Heart left ventricle (tissue), 16 donors: ENCODE measurements around the gene PBX3. TPM values are rescaled to one million over a fixed set of nuclear protein-coding genes. Genes with fewer than 3 reads are reported as not detected.

Source experiments
- ATAC-seq, 4 donors: fragments of 200-7000 bp; cut with Tn5 transposase; one replicate each; pipeline ENCODE4 v1.9.1; 2020 to 2022; ENCODE audit warnings: moderate library complexity in 4 of 4, mild to moderate bottlenecking in 3 of 4, moderate number of reproducible peaks in 1 of 4
- DNase-seq, 5 donors: peaks; one replicate each; pipeline ENCODE4 v3.0.0-alpha.2; 2020
- H3K27ac ChIP-seq, 12 donors: fragments of 200-600 bp; sonication (generic) in 4 of 12; one replicate each; pipeline versions ENCODE4 v1.5.0 to v1.8.0; 2016 to 2022; ENCODE audit warnings: mild to moderate bottlenecking in 2 of 12
- H3K27me3 ChIP-seq, 9 donors: fragments of 200-600 bp; sonication (generic) in 2 of 9; one replicate each; pipeline versions ENCODE4 v1.5.1 to v1.8.0; 2016 to 2022; ENCODE audit warnings: mild to moderate bottlenecking in 3 of 9
- H3K36me3 ChIP-seq, 9 donors: fragments of 200-600 bp; sonication (generic) in 2 of 9; one replicate each; pipeline versions ENCODE4 v1.5.0 to v1.8.0; 2018 to 2022; ENCODE audit warnings: mild to moderate bottlenecking in 2 of 9
- H3K4me1 ChIP-seq, 12 donors: fragments of 200-600 bp; sonication (generic) in 4 of 12; one replicate each; pipeline versions ENCODE4 v1.5.0 to v1.8.0; 2016 to 2022; ENCODE audit warnings: mild to moderate bottlenecking in 3 of 12
- H3K4me3 ChIP-seq, 12 donors: fragments of 200-600 bp; sonication (generic) in 4 of 12; one replicate each; pipeline versions ENCODE4 v1.5.0 to v1.8.0; 2017 to 2022; ENCODE audit warnings: mild to moderate bottlenecking in 9 of 12, moderate library complexity in 4 of 12
- H3K9me3 ChIP-seq, 12 donors: fragments of 200-600 bp; sonication (generic) in 4 of 12; one replicate each; pipeline versions ENCODE4 v1.5.0 to v1.8.0; 2016 to 2022; ENCODE audit warnings: mild to moderate bottlenecking in 1 of 12
- POLR2A ChIP-seq, 2 donors: fragments of 450-650 bp; IDR thresholded peaks; one replicate each; pipeline ENCODE4 v1.6.1; 2017; ENCODE audit warnings: antibody characterized with exemption in 2 of 2, mild to moderate bottlenecking in 2 of 2, moderate library complexity in 2 of 2
- WGBS, 4 donors: extraction: QIAGEN DNeasy Blood & Tissue Kit in 2 of 4; methylation state at CpG; one replicate each; pipeline versions ENCODE4 v1.1.5 to v1.1.7; 2013 to 2018; 5-methylcytosine and 5-hydroxymethylcytosine counted together
- intact Hi-C, 10 donors: fragments of 100-400 bp; cut with DNase I; formaldehyde crosslinking; loops; one replicate each; pipeline versions ENCODE4 v1.11.1 to v1.14.2; 2022
- long read RNA-seq, 3 donors: library from polyadenylated mRNA; unstranded; transcript quantifications; one replicate each; pipeline ENCODE4 v2.0.0, GENCODE V29; 2020 to 2021
- polyA plus RNA-seq, 2 donors: library from polyadenylated mRNA; stranded (reverse); fragments of 200-250 nt; gene quantifications; one replicate each; pipeline ENCODE4 v1.2.3, GENCODE V29; 2013
- total RNA-seq, 9 donors: library from RNA; depleted of rRNA in 2 of 9; stranded (reverse); fragments of >200 nt in 2 of 9; fragmentation: NEBNext Ultra II Directional in 3 of 9; extraction: Animal tissue kit (Norgen Biotek cat#: 25700) in 3 of 9; gene quantifications; one replicate each; pipeline versions ENCODE4 v1.1.0 to v1.2.4, GENCODE V29; 2016 to 2023
- TF ChIP-seq, protein P1 (sequence below), 12 donors: fragments of 200-600 bp; sonication (generic) in 4 of 12; IDR thresholded peaks; one replicate each; pipeline versions ENCODE4 v1.5.0 to v1.8.0; 2018 to 2022; ENCODE audit warnings: antibody characterized with exemption in 12 of 12, mild to moderate bottlenecking in 5 of 12
- donor health status: ischemic (EF 13 %, LVEDD 7.1; RV severe dilation, severe dysfunction).
- donor health status: healthy with polysubstance abuse.
- donor health status: DM: no; HTN: yes; CAD: no.
- donor health status: DM: no; HTN: no; CAD: no.
- donor health status: ischemic (EF 25% LVEDD 6.9; RV normal size, moderate dysfunction).
- donor health status: ischemic (EF 25% LVEDD 5.7; RV mildly dilated, moderate dysfunction).
- donor health status: healthy.
- donor health status: DM: yes; HTN: yes; CAD: no.
- donor health status: ischemic (EF 35%, LVEDD 5.7; RV mildly dilated, moderate dysfunction).
- donor health status: nonischemic (EF 11% LVEDD 7.7; RV severe dilation, severe dysfunction).
- donor health status: DM: yes; HTN: yes; CAD: no.
- donor health status: PGD.
- donor health status: ischemic (EF 29% LVEDD 5.4; RV normal size, mild dysfunction).
- donor health status: nonischemic (EF 23%, LVEDD 6.1; RV moderate dilation, normal function).

PBX3 gene
- total RNA-seq, result 10 to 100 TPM; 46.2 to 76.1 (median 59.5) TPM
- 10 to 100 TPM; 14.8 to 38.8 TPM for polyA plus RNA-seq
- long read RNA-seq, donor 1, transcript PBX3-204 (9 exons, 2,775 nt), result major isoform, 44 of 76 reads
- long read RNA-seq, donor 1, transcript PBX3-201 (8 exons, 2,755 nt), result minor isoform, 7 of 76 reads
- long read RNA-seq, donor 1, partial matches to known transcripts, result 15 of 76 reads
- long read RNA-seq, donor 1, other reads (novel, unspliced or antisense), result 7 of 76 reads
- long read RNA-seq, donor 2, transcript PBX3-204 (9 exons, 2,775 nt), result major isoform, 31 of 57 reads
- long read RNA-seq, donor 2, partial matches to known transcripts, result 13 of 57 reads
- long read RNA-seq, donor 2, other reads (novel, unspliced or antisense), result 7 of 57 reads
- long read RNA-seq, donor 3, transcript PBX3-201 (8 exons, 2,755 nt), result minor isoform, 11 of 124 reads
- long read RNA-seq, donor 3, transcript PBX3-204 (9 exons, 2,775 nt), result major isoform, 88 of 124 reads
- long read RNA-seq, donor 3, partial matches to known transcripts, result 15 of 124 reads
- long read RNA-seq, donor 3, other reads (novel, unspliced or antisense), result 7 of 124 reads

DNA sequence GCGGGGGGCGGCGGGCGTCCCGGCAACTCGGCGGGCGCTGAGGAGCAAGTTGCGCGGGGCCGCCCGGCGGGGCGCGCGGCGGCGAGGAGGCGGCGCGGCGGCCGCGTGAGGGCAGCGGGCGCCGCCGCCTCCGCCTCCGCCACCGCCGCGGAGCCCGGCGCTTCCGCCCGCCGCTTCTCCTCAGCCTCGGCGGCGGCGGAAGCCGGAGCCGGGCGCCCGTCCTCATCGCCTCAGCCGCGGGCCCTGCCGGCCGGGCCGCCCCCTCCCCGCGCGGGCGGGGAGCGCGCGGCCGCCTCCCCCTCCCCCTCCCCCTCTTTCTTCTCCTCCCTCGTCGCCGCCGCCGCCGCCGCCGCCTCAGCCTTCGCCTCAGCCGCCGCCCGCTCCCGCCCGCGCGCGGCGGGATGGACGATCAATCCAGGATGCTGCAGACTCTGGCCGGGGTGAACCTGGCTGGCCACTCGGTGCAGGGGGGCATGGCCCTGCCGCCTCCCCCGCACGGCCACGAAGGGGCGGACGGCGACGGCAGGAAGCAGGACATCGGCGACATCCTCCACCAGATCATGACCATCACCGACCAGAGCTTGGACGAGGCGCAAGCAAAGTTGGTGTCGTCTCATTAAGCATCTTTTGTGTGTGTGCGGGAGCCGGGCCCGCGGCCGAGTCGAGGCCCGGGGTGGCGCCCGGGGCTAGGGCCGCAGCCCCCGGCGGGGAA, at the start of gene PBX3:
Gene PBX3, plus strand, starts transcription at position 321 of the 712 bp plus-strand sequence.
- peaks cover 0 to 48% (median 22%) of the 10 kb centered on the region in 12 donors for H3K4me1 ChIP-seq
- WGBS, 4 donors, result 0 to 1% (median 0%) methylated on average over 20 to 106 of the region's 107 CpGs
- DNase-seq (peak; percentile 53 to 80 (median 70)), ATAC-seq (peak in 2 of 4 donors; percentile 1 to 3)
- H3K27ac ChIP-seq, result peak within 1 kb of the TSS; percentile 40 to 94 (median 90)
- H3K27me3 ChIP-seq, result no peaks in the 10 kb centered on the region
- H3K4me3 ChIP-seq, result peak within 1 kb of the TSS; percentile 61 to 96 (median 86)
- no peaks in the 10 kb centered on the region for H3K36me3 ChIP-seq
- TF ChIP-seq, protein P1, sequence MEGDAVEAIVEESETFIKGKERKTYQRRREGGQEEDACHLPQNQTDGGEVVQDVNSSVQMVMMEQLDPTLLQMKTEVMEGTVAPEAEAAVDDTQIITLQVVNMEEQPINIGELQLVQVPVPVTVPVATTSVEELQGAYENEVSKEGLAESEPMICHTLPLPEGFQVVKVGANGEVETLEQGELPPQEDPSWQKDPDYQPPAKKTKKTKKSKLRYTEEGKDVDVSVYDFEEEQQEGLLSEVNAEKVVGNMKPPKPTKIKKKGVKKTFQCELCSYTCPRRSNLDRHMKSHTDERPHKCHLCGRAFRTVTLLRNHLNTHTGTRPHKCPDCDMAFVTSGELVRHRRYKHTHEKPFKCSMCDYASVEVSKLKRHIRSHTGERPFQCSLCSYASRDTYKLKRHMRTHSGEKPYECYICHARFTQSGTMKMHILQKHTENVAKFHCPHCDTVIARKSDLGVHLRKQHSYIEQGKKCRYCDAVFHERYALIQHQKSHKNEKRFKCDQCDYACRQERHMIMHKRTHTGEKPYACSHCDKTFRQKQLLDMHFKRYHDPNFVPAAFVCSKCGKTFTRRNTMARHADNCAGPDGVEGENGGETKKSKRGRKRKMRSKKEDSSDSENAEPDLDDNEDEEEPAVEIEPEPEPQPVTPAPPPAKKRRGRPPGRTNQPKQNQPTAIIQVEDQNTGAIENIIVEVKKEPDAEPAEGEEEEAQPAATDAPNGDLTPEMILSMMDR (IDR thresholded peaks at IDR 0.05), result no peak
- no peak for TF ChIP-seq POLR2A (IDR thresholded peaks at IDR 0.05)
- intact Hi-C loops, result loop anchor here in 9 of 10 donors (2.0 to 10.0 kb wide), 10 partner anchors 40 to 505 kb away; partner anchors contain the start of genes MAPKAP1 (in 4 of the 9) and HSPA5 (in 1 of the 9)
- H3K9me3 ChIP-seq, result no peaks in the 10 kb centered on the region

DNA sequence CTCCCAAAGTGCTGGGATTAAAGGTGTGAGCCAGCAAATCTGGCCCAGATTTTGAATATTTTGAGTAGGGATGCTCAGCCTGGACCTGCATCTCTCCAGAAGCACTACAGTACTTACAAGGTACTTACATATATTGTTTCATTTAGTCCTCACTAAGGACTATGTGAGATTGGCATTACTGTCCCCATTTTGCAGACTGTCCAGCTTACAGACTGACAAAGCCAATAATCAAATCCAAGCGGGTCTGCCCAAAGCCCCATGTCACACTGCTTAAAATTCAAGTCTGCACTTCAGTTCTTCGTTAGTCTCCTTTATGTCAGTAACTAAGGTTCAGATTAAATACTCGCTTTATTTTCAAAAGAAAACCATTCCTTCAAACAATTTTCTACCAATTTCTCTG, 47.3 kb upstream of the PBX3 start:
- ATAC-seq (no peak), DNase-seq (no peak)
- H3K36me3 ChIP-seq, result no peaks in the 10 kb centered on the region
- H3K27ac ChIP-seq, result no peak overlapping the region
- H3K9me3 ChIP-seq, result no peaks in the 10 kb centered on the region
- no peak for TF ChIP-seq POLR2A (IDR thresholded peaks at IDR 0.05)
- TF ChIP-seq, protein P1 (IDR thresholded peaks at IDR 0.05), result no peak
- no peaks in the 10 kb centered on the region for H3K27me3 ChIP-seq
- no peak overlapping the region for H3K4me3 ChIP-seq
- intact Hi-C loops, result loop anchor here in 1 of 10 donors (5.0 kb wide), 1 partner anchor 48 kb away; no protein-coding TSS in a partner anchor
- WGBS, 4 donors, result 78 to 99% (median 97%) methylated on average over 3 of the region's 3 CpGs
- peaks cover 0 to 29% (median 6%) of the 10 kb centered on the region in 12 donors for H3K4me1 ChIP-seq

- intact Hi-C loops, result loop anchor here in 1 of 10 donors (5.0 kb wide), 1 partner anchor 48 kb away; no protein-coding TSS in a partner anchor
- 89 to 96% (median 94%) methylated on average over 2 of the region's 2 CpGs for WGBS, 4 donors
- H3K36me3 ChIP-seq, result no peaks in the 10 kb centered on the region
- H3K4me1 ChIP-seq, result peaks cover 0 to 31% (median 9%) of the 10 kb centered on the region in 12 donors
- no peak overlapping the region for H3K4me3 ChIP-seq
- no peak for ATAC-seq
- TF ChIP-seq, protein P1 (IDR thresholded peaks at IDR 0.05), result no peak
- H3K27ac ChIP-seq, result no peak overlapping the region
- no peaks in the 10 kb centered on the region for H3K9me3 ChIP-seq
- no peaks in the 10 kb centered on the region for H3K27me3 ChIP-seq
- DNase-seq, result no peak
These were observed 46.4 kb upstream of the PBX3 start for GRCh38 chr9:125700791-125701190.
